Stimulated activated naive CD4-positive, alpha-beta T cell (primary cell): ENCODE measurements around the gene DMXL1.

Experiments used
- DNase-seq, 6 experiments: peaks; one replicate each; lab custom pipeline; 2025; lab: John Stamatoyannopoulos, UW

The DMXL1 gene, protein sequence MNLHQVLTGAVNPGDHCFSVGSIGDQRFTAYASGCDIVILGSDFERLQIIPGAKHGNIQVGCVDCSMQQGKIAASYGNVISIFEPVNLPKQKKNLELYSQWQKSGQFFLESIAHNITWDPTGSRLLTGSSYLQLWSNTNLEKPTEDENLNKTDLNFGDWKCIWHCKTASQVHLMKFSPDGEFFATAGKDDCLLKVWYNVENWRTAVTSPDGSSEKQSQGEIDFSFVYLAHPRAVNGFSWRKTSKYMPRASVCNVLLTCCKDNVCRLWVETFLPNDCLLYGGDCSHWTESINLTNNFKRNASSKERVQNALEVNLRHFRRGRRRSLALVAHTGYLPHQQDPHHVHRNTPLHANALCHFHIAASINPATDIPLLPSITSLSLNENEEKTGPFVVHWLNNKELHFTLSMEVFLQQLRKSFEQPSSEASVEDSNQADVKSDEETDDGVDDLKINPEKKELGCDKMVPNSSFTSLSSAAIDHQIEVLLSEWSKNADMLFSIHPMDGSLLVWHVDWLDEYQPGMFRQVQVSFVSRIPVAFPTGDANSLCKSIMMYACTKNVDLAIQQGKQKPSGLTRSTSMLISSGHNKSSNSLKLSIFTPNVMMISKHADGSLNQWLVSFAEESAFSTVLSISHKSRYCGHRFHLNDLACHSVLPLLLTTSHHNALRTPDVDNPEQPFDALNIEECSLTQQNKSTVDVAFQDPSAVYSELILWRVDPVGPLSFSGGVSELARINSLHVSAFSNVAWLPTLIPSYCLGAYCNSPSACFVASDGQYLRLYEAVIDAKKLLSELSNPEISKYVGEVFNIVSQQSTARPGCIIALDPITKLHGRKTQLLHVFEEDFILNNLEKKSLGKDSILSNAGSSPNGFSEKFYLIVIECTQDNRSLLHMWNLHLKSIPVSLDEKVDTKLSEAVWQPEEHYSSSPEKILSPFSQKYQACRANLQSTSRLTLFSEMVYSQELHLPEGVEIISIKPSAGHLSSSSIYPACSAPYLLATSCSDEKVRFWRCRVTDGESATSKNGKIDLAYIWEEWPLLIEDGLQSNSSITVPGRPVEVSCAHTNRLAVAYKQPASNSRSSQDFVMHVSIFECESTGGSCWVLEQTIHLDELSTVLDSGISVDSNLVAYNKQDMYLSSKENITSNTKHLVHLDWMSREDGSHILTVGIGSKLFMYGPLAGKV (N-terminal part only)

DNA sequence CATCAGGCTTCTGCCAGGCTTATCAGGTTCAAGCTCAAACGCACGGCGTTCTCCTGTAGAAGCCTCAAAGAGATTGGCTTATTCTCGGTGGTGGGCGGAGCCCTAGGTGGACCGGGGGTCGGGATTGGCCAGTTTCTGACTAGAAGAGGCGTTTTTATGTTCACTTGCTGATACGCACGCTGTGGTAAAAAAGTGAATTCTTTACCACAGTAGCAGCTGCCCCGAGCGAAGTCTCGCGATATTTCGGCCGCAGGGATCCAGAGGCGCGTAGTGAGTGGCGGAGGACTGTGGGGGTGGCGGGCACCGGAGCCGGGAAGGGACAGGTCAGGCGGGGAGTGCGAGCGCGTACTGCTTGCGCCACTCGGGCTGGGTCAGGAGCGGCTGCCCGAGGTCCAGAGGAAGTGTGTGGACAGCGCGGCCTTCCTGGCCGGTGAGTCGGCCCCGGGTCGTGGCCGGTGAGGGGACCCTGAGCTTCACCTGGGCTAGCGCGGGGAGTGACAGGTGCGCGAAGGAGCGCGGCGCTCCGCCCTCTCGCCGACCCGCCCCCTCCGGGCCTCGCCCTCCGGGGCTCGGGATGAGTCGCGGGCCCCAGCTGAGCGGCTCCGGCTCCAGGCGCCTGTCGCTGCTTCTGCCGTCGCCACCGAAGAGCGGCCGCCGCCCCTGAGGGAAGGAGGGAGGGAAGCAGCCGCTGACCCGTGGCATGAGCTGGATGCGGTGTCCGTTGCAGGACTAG lies at the start of gene DMXL1:
DMXL1 (plus strand) TSS at position 260 of the 733 bp plus-strand sequence. CDS start 483 bp downstream, outside the sequence.
- peak; percentile 93 to 99 (median 98) for DNase-seq

DNA sequence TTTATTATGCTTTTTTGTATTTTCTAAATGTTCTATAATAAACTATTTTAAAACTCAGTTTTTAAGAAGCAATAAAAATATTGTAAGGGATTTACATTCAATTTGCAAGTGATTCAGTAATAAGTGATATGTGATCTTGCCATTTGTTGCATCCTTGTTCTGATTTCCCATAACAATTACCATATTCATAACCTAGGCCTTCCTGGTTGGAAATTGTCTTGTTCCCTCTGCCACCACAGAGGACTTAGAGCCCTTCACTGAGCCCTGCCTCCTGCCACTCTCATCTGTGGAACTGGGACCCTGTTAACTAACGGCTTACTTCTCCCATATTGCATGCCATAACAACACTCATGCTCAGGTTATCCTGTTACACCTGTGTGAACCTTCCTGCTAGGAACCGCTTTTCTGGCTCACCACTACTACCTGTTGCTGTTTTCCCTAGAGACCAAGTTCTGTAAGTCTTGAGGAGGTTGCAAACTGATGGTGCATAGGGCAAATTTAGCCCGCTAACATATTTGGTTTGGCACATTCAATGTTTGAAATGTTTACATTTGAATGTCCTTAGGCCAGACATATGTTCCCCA lies 49.6 kb upstream of the DMXL1 start:
- no peak for DNase-seq

DNA sequence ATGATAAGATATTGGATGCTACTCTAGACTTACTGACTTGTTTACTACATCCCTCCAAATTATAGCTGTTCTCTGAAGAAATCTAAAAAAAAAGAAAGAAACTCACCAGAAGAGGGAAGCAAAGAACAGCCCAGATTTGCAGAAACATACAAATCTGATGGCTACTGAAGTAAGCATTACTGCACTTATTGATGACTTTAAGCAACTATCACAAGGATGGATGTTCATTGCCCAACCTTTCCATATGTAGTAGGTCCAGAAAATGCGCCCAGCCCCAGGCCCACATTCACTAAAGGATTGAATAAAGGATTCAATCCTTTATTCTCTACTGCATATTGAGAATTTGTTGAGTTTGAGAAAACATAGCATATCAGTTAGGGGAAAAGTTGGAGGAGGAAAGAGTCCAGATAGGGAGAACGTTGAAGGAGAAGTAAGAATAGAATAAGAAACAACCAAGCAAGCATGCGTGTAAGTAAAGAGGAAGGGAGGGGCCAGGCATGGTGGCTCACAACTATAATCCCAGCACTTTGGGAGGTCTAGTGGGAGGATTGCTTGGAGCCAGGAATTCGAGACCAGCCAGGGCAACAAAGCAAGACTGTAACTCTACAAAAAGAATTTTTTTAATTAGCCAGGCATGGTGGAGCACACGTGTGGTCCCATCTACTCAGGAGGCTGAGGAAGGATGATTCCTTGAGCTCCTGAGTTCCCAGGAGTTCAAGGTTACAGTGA lies 48.7 kb upstream of the DMXL1 start:
- DNase-seq, result peak in 3 of 6 experiments; percentile 33 to 58 (median 58)

DNA sequence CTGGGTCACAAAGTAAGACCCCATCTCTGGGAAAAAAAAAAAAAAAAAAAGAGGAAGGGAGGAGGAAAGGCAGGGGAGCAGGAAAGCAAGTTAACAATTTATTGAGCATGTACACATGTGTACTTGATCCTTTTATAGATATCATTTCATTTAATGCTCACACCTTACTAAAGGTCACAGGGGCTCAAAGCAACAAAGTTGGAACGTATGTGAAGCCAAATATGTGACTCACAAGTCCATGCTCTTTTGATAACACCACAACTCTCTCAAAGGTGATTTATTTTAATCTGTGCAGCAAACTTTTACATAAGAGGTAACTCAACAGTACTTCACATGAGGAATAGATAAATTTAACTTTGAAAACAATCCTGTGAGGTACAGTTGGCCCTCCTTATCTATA lies 48.1 kb upstream of the DMXL1 start:
- DNase-seq, result no peak

DNA sequence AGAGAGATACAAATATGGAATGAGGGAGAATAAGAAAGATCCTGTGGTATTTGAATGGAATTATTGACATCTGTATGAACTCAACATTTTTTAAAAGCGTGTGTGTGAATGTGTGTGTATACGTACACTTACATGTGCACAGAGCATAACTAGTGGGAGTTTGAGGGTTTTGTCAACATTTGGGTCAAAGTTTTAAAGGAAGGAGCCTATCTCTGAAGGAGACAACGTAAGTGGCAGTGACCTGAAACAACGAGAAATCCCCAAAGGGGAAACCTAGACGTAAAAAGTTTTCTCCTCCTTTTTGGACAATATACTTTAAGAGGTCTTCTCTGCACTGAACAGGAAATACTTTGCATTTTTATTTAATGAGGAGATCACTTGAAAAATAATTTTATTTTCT lies 42.3 kb upstream of the DMXL1 start:
- DNase-seq, result no peak

DNA sequence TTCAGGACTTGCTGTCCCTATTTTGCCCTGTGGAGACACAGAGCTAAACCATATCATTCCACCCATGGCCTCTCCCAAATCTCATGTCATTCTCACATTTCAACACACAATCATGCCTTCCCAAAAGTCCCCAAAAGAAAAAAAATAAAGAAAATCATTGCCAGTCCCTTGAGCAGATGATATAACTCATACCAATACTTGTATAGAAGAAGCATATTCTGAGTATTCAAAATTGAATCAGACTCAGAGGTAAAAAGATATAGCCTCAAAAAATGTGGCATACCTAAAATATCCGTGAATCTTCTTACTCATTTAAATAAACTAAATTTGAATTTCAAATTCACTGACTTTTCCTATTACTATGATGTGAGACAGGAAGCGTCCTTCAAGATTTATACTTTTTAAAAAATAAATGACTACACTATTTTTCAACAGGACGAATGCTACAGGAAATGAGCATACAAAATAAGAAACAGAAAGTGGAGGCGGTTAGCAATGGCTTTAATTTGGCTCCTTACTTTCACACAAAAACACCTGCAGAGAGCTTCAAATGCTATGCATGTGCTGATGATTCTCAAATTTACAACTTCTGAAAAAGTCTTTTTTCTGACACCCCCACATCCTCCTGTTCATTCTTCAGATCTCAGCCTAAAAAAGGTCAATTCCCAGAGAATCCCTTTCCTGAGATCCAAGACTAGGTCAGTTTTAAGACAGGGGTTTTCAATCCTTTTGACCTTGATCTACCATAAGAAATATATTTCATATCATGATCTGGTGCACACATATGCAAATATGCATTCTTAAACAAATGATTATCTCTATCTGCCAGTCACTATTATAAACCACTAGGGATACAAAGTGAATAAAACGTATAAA lies 39.6 kb upstream of the DMXL1 start:
- peak in 2 of 6 experiments; percentile 13 to 31 for DNase-seq

DNA sequence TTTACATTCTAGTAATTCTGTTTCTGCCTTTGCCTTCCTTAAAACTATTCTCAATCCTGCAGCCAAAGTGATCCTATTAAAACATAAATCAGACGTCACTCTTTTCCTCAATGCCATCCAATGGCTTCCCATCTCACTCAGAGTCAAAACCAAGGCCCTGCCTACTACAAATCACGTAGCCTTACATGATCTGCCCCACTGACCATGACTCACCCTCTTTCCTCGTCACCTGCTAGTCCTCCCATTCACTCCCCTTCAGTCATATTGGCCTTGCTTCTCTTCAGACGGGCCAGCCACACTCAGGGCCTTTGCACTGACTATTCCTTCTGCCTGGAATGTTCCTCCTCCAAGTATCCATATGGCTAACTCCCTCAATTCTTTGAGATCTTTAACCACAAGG lies 39.0 kb upstream of the DMXL1 start:
- no peak for DNase-seq

DNA sequence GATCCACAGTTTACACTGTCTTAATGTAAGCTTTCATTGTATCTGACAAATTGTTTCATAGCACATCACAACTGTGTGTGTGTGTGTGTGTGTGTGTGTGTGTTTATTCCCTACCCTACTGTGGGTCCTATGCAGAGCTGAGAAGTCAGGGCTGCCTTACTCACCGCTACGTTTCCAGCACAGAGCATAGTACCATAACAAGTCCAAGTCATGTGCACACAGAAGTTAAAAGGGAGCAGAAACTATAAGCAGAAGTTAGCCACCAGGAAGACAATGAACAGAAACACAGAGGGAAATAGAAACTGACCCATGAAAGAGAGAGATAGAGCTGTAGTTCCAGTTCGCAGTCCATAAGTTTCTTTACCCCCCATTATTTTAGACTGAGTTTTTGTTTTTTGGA lies 38.2 kb upstream of the DMXL1 start:
- no peak for DNase-seq

DNA sequence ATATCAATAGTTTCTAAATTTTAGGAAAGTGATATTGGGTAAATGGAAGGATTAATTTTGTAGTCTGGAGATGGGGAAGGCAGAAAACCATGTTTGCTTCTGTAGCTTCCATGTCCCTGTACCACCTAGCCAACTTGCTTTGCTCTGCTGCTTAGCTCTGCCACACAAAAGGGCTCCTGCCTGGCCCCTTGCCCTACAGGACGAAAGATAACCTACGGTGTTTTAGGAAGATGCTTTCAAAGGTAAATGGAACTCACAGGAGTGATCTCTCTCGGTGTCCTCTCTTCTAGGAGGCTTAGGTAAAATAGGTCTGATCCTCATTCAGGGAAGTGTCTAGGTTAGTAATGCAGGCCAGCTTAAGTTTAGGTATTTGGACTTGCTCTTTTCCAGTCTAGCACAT lies 37.8 kb upstream of the DMXL1 start:
- no peak for DNase-seq

DNA sequence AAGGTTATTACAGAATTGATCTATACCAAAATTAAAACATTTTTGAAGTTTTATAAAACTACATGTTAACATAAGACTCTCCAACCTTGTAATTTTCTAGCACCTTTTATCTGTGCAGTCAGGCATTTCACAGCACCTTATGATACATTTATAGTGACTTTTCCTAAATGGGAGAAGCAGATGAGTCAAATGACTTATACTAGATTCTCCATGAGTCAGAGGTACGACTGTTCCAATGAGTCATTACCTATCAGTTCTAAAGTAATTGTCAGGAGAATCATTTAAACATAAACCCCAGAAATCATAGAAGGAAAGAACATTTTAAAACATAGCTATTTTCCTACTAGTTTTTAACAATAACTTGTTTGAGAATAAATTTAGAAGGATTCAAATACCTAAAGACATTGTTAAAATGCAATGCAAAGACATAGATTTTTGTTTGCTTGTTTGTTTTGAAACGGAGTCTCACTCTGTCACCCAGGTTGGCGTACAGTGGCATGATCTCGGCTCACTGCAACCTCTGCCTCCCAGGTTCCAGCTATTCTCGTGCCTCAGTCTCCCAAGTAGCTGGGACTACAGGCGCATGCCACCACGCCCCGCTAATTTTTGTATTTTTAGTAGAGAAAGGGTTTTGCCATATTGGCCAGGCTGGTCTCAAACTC lies 34.7 kb upstream of the DMXL1 start:
- no peak for DNase-seq

DNA sequence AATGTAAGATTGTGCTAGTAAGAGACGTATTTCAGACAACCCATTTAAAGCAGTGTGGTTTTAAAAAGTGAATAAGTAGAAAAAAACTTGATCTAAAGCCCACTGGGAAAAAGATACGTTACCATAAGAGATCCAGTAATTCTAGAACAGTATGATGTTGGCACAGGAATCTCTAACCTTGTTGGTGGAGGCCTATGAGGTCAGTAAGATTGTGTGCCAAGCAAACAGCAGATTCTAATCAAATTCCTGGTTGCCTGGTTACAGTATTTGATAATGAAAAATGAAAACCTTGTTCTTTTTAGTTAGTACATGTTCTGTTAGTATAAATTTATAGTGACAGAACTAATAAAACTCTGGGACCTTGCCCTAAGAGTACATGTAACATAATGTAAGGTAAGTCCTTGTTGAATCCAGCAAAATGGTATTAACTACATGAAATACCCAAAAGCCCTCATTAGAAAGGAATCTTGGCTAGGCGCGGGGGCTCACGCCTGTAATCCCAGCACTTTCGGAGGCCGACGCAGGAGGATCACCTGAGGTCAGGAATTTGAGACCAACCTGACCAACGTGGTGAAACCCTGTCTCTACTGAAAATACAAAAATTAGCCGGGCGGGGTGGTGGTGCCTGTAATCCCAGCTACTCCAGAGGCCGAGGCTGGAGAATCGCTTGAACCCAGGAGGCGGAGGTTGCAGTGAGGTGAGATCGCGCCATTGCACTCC lies 33.2 kb upstream of the DMXL1 start:
- no peak for DNase-seq

DNA sequence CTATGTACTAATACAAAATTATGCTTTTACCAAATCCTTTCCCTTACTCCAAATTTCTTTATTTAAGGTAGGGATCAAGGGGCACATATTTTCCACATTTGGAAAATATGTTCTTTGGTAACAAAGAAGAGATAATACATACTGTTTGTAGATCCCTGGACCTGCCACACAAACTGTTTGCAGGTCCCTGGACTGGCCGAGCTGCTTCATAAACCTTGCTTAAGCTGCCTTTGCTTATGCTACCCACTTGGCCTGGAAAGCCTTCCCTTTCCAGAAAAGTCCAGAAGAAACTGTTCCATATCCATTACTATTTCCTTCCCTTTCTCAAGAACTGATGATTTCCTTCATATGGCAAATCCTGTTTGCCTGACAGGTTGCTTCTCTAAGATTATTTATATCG lies 22.6 kb upstream of the DMXL1 start:
- DNase-seq, result no peak

DNA sequence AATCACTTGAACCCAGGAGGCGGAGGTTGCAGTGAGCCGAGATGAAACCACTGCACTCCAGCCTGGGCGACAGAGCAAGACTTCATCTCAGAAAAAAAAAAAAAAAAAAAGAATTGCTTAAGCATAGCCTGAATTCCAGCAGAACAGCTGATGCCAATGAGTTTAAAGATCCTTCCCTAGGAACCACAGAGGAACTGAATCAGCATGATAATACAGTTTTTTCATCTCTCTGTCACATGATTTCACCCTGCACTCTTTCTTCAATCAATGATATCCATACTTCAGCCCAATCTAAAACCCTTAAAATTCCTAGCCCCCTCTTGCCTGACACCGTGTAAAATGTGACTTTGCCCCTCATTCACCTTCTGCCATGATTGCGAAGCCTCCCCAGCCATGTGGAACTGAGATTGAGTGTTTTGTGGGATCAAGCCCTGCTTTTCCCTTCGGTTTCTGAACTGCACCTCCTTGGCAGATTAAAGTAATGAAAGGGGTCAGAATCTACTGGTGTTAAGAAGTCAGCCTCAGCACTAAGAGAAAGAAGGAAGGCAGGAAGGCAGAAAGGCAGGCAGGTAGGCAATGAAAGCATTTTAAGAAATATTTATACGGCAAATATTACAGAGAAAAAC lies 20.9 kb upstream of the DMXL1 start:
- DNase-seq, result no peak

DNA sequence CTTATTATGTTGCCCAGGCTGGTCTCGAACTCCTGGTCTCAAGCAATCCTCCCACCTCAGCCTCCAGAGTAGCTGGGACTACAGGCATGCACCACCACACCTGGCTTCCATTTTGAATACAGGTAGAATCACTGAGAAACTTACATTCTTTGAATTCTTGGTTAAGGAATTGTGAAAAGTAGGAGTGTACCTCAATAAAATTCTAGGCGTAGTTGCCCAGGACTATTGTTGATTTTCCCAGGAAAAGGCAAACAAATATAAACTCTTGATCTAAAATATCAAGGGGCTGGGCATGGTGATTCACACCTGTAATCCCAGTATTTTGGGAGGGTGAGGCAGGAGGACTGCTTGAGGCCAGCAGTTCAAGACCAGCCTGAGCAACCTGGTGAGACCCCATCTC lies 16.8 kb upstream of the DMXL1 start:
- DNase-seq, result no peak

DNA sequence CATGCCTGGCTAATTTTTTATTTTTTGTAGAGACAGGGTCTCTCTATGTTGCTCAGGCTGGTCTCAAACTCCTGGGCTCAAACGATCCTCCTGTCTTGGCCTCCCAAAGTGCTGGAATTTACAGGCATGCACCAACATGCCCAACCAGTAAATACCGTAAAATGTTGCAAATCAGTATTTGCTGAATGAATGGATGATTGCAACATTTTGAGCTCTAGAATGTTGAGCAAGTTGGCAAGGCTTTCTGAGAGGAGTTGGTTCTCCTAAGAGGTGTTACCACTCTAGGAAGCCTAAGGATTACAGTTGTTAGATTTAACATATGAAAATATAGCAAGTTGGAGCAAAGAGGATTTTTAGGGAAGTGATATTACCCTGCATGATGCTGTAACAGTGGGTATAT lies 15.6 kb upstream of the DMXL1 start:
- no peak for DNase-seq

DNA sequence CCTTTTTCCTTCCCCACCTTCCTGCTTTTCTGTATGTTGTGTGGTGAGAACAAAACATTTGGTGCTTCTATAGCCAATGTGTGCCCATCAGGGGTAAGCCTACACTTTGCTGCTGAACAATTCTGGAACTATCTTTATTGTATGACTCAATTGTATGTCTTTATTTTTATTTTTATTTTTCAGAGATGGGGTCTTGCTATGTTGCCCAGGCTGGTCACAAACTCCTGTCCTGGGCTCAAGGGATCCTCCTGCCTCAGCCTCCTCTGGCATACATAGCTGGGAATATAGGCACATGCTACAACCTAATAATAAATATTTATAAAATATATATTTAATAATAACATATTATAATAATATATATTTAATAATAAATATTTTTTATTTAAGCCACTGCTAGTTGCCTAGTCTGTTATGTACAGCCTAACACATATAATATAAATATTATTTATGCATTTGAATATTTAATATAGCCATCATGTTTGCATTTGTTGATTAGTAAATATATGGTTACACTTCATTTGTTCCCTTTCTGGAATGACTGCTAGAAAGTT lies 11.8 kb upstream of the DMXL1 start:
- no peak for DNase-seq

DNA sequence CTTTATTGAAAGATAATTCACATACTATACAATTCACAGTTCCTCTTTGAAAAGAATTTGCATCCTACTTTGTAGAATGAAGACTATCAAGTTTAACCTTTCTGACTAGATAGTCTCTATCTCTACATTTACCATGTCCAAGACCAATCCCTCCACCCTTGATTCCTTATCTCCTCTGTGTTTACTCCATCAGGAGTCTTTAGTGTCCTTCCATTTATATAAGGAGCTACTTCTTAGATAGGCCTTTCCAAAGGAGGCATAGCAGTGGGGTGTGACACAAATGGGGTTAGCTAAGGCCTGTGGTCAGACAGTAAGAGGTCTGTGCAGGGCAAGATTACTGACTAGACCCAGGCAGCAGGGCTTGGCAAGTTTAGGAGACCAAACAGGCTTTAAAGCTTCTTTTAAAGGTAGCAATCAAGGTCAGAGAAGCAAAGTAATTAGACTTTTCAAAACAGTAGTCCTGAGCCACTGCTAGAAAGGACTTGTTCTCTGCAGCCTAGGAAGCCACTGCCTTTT lies 11.1 kb upstream of the DMXL1 start:
- DNase-seq, result no peak
